Heart left ventricle (tissue), 16 donors: Measurements from ENCODE around the gene FAM3D. TPM values are rescaled to one million over a fixed set of nuclear protein-coding genes. Genes with fewer than 3 reads are reported as not detected.

ENCODE experiments used
- ATAC-seq, 4 donors: fragments of 200-7000 bp; cut with Tn5 transposase; one replicate each; pipeline ENCODE4 v1.9.1; 2020 to 2022; ENCODE audit warnings: moderate library complexity in 4 of 4, mild to moderate bottlenecking in 3 of 4, moderate number of reproducible peaks in 1 of 4
- DNase-seq, 5 donors: peaks; one replicate each; pipeline ENCODE4 v3.0.0-alpha.2; 2020
- H3K27ac ChIP-seq, 12 donors: fragments of 200-600 bp; sonication (generic) in 4 of 12; one replicate each; pipeline versions ENCODE4 v1.5.0 to v1.8.0; 2016 to 2022; ENCODE audit warnings: mild to moderate bottlenecking in 2 of 12
- H3K27me3 ChIP-seq, 9 donors: fragments of 200-600 bp; sonication (generic) in 2 of 9; one replicate each; pipeline versions ENCODE4 v1.5.1 to v1.8.0; 2016 to 2022; ENCODE audit warnings: mild to moderate bottlenecking in 3 of 9
- H3K36me3 ChIP-seq, 9 donors: fragments of 200-600 bp; sonication (generic) in 2 of 9; one replicate each; pipeline versions ENCODE4 v1.5.0 to v1.8.0; 2018 to 2022; ENCODE audit warnings: mild to moderate bottlenecking in 2 of 9
- H3K4me1 ChIP-seq, 12 donors: fragments of 200-600 bp; sonication (generic) in 4 of 12; one replicate each; pipeline versions ENCODE4 v1.5.0 to v1.8.0; 2016 to 2022; ENCODE audit warnings: mild to moderate bottlenecking in 3 of 12
- H3K4me3 ChIP-seq, 12 donors: fragments of 200-600 bp; sonication (generic) in 4 of 12; one replicate each; pipeline versions ENCODE4 v1.5.0 to v1.8.0; 2017 to 2022; ENCODE audit warnings: mild to moderate bottlenecking in 9 of 12, moderate library complexity in 4 of 12
- H3K9me3 ChIP-seq, 12 donors: fragments of 200-600 bp; sonication (generic) in 4 of 12; one replicate each; pipeline versions ENCODE4 v1.5.0 to v1.8.0; 2016 to 2022; ENCODE audit warnings: mild to moderate bottlenecking in 1 of 12
- CTCF ChIP-seq, 12 donors: fragments of 200-600 bp; sonication (generic) in 4 of 12; IDR thresholded peaks; one replicate each; pipeline versions ENCODE4 v1.5.0 to v1.8.0; 2018 to 2022; ENCODE audit warnings: antibody characterized with exemption in 12 of 12, mild to moderate bottlenecking in 5 of 12
- POLR2A ChIP-seq, 2 donors: fragments of 450-650 bp; IDR thresholded peaks; one replicate each; pipeline ENCODE4 v1.6.1; 2017; ENCODE audit warnings: antibody characterized with exemption in 2 of 2, mild to moderate bottlenecking in 2 of 2, moderate library complexity in 2 of 2
- WGBS, 4 donors: extraction: QIAGEN DNeasy Blood & Tissue Kit in 2 of 4; methylation state at CpG; one replicate each; pipeline versions ENCODE4 v1.1.5 to v1.1.7; 2013 to 2018; 5-methylcytosine and 5-hydroxymethylcytosine counted together
- intact Hi-C, 10 donors: fragments of 100-400 bp; cut with DNase I; formaldehyde crosslinking; loops; one replicate each; pipeline versions ENCODE4 v1.11.1 to v1.14.2; 2022
- polyA plus RNA-seq, 2 donors: library from polyadenylated mRNA; stranded (reverse); fragments of 200-250 nt; gene quantifications; one replicate each; pipeline ENCODE4 v1.2.3, GENCODE V29; 2013
- total RNA-seq, 9 donors: library from RNA; depleted of rRNA in 2 of 9; stranded (reverse); fragments of >200 nt in 2 of 9; fragmentation: NEBNext Ultra II Directional in 3 of 9; extraction: Animal tissue kit (Norgen Biotek cat#: 25700) in 3 of 9; gene quantifications; one replicate each; pipeline versions ENCODE4 v1.1.0 to v1.2.4, GENCODE V29; 2016 to 2023
- donor health status: ischemic (EF 13 %, LVEDD 7.1; RV severe dilation, severe dysfunction).
- donor health status: healthy with polysubstance abuse.
- donor health status: DM: no; HTN: yes; CAD: no.
- donor health status: DM: no; HTN: no; CAD: no.
- donor health status: ischemic (EF 25% LVEDD 6.9; RV normal size, moderate dysfunction).
- donor health status: ischemic (EF 25% LVEDD 5.7; RV mildly dilated, moderate dysfunction).
- donor health status: healthy.
- donor health status: DM: yes; HTN: yes; CAD: no.
- donor health status: ischemic (EF 35%, LVEDD 5.7; RV mildly dilated, moderate dysfunction).
- donor health status: nonischemic (EF 11% LVEDD 7.7; RV severe dilation, severe dysfunction).
- donor health status: DM: yes; HTN: yes; CAD: no.
- donor health status: PGD.
- donor health status: ischemic (EF 29% LVEDD 5.4; RV normal size, mild dysfunction).
- donor health status: nonischemic (EF 23%, LVEDD 6.1; RV moderate dilation, normal function).

FAM3D gene
- total and polyA plus RNA-seq, 11 donors: 0.06 TPM; not detected in 10

- ATAC-seq: no peak
These were observed 16.5 kb upstream of the FAM3D start for GRCh38 chr3:58683001-58683458.

GRCh38 chr3:58681863-58682262, 15.3 kb upstream of the FAM3D start:
- Histone ChIP-seq H3K27ac (no peak overlapping the region), H3K27me3 (peaks cover 0 to 6% (median 0%) of the 10 kb centered on the region in 9 donors), H3K4me3 (no peak overlapping the region), H3K4me1 (peaks cover 0 to 3% (median 0%) of the 10 kb centered on the region in 12 donors), H3K9me3 (no peaks in the 10 kb centered on the region), H3K36me3 (no peaks in the 10 kb centered on the region)
- 81 to 88% (median 86%) methylated on average over 2 of the region's 2 CpGs for WGBS, 4 donors
- TF ChIP-seq POLR2A (IDR thresholded peaks at IDR 0.05) (no peak), CTCF (IDR thresholded peaks at IDR 0.05) (no peak)
- intact Hi-C loops: no loop called here
- no peak for ATAC-seq
- DNase-seq: no peak

More at GRCh38 chr3:58683001-58683458, 16.5 kb upstream of the FAM3D start:
- Histone ChIP-seq H3K4me3 (no peak overlapping the region), H3K36me3 (no peaks in the 10 kb centered on the region), H3K27ac (no peak overlapping the region), H3K9me3 (no peaks in the 10 kb centered on the region), H3K27me3 (peaks cover 0 to 8% (median 0%) of the 10 kb centered on the region in 9 donors), H3K4me1 (peaks cover 0 to 3% (median 0%) of the 10 kb centered on the region in 12 donors)
- TF ChIP-seq POLR2A (IDR thresholded peaks at IDR 0.05): no peak
- no peak for TF ChIP-seq CTCF (IDR thresholded peaks at IDR 0.05)
- no peak for DNase-seq
- WGBS, 4 donors: 72 to 80% (median 74%) methylated on average over 5 of the region's 5 CpGs
- intact Hi-C loops: no loop called here

GRCh38 chr3:58680879-58681525, 14.4 kb upstream of the FAM3D start:
- Histone ChIP-seq H3K4me1 (peaks cover 0 to 3% (median 0%) of the 10 kb centered on the region in 12 donors), H3K4me3 (no peak overlapping the region), H3K27me3 (peaks cover 0 to 6% (median 0%) of the 10 kb centered on the region in 9 donors), H3K27ac (no peak overlapping the region), H3K36me3 (no peaks in the 10 kb centered on the region), H3K9me3 (peaks cover 0 to 2% (median 0%) of the 10 kb centered on the region in 12 donors)
- no peak for DNase-seq
- 82 to 84% (median 83%) methylated on average over 8 to 9 of the region's 9 CpGs for WGBS, 4 donors
- TF ChIP-seq CTCF (IDR thresholded peaks at IDR 0.05) (no peak), POLR2A (IDR thresholded peaks at IDR 0.05) (no peak)
- intact Hi-C loops: no loop called here
- ATAC-seq: no peak

GRCh38 chr3:58679974-58680666, 13.5 kb upstream of the FAM3D start:
- H3K36me3 ChIP-seq: no peaks in the 10 kb centered on the region
- peak in 2 of 4 donors; percentile 29 to 58 for ATAC-seq
- no peak overlapping the region for H3K4me3 ChIP-seq
- peaks cover 0 to 6% (median 0%) of the 10 kb centered on the region in 9 donors for H3K27me3 ChIP-seq
- no peak for DNase-seq
- intact Hi-C loops: no loop called here
- peaks cover 0 to 5% (median 0%) of the 10 kb centered on the region in 12 donors for H3K9me3 ChIP-seq
- H3K27ac ChIP-seq: no peak overlapping the region
- no peak for TF ChIP-seq CTCF (IDR thresholded peaks at IDR 0.05)
- TF ChIP-seq POLR2A (IDR thresholded peaks at IDR 0.05): no peak
- 61 to 77% (median 70%) methylated on average over 6 of the region's 6 CpGs for WGBS, 4 donors
- peaks cover 0 to 3% (median 0%) of the 10 kb centered on the region in 12 donors for H3K4me1 ChIP-seq
